H9 (cell line): ENCODE measurements around the gene CTDSPL. TPM values are rescaled to one million over a fixed set of nuclear protein-coding genes. Genes with fewer than 3 reads are reported as not detected.

Experiments
- DNase-seq: peaks from one replicate; pipeline ENCODE4 v3.0.0-alpha.2; 2017
- H2AFZ ChIP-seq: one replicate; pipeline ENCODE4 v1.6.1; 2013; ENCODE audit warnings: mild to moderate bottlenecking, low read length, control low read depth, moderate library complexity
- H2AK5ac ChIP-seq: 2 replicates; pipeline ENCODE4 v1.6.1; 2013; ENCODE audit warnings: low read length, control low read depth, mixed read lengths; ENCODE audit not compliant: insufficient read length
- H2BK120ac ChIP-seq: one replicate; pipeline ENCODE4 v1.6.1; 2013; ENCODE audit warnings: low read depth, mild to moderate bottlenecking, low read length, control low read depth, inconsistent platforms; ENCODE audit not compliant: poor library complexity, severe bottlenecking
- H2BK12ac ChIP-seq: 2 replicates; pipeline ENCODE4 v1.6.1; 2013; ENCODE audit warnings: low read length, control low read depth, mixed read lengths, low read depth; ENCODE audit not compliant: insufficient read length
- H2BK15ac ChIP-seq: 2 replicates; pipeline ENCODE4 v1.6.1; 2013; ENCODE audit warnings: low read depth, low read length, control low read depth
- H2BK20ac ChIP-seq: one replicate; pipeline ENCODE4 v1.6.1; 2013; ENCODE audit warnings: low read depth, mild to moderate bottlenecking, low read length, control low read depth, inconsistent platforms; ENCODE audit not compliant: poor library complexity, severe bottlenecking
- H2BK5ac ChIP-seq: 2 replicates; pipeline ENCODE4 v1.6.1; 2013; ENCODE audit warnings: low read length, control low read depth, mixed read lengths; ENCODE audit not compliant: insufficient read length
- H3K14ac ChIP-seq: 2 replicates; pipeline ENCODE4 v1.6.1; 2013; ENCODE audit warnings: low read length, control low read depth; ENCODE audit not compliant: insufficient read depth
- H3K18ac ChIP-seq: 2 replicates; pipeline ENCODE4 v1.6.1; 2013; ENCODE audit warnings: low read depth, mild to moderate bottlenecking, mixed read lengths, low read length, control low read depth; ENCODE audit not compliant: insufficient read length
- H3K23ac ChIP-seq: 2 replicates; pipeline ENCODE4 v1.6.1; 2013; ENCODE audit warnings: low read length, control low read depth, mixed read lengths, low read depth; ENCODE audit not compliant: insufficient read length
- H3K23me2 ChIP-seq: 2 replicates; pipeline ENCODE4 v1.6.1; 2013; ENCODE audit warnings: low read depth, mild to moderate bottlenecking, mixed read lengths, low read length, control low read depth; ENCODE audit not compliant: insufficient read length, poor library complexity, severe bottlenecking
- H3K27ac ChIP-seq: 2 replicates; pipeline ENCODE4 v1.5.1; 2013; ENCODE audit warnings: low read length, control low read depth, mixed read lengths, low read depth; ENCODE audit not compliant: insufficient read length
- H3K27me3 ChIP-seq: 2 replicates; pipeline ENCODE4 v1.6.1; 2013; ENCODE audit warnings: low read length, control low read depth, inconsistent platforms; ENCODE audit not compliant: insufficient read depth
- H3K4ac ChIP-seq: 2 replicates; pipeline ENCODE4 v1.6.1; 2013; ENCODE audit warnings: low read depth, mild to moderate bottlenecking, control low read depth, inconsistent platforms, low read length, moderate library complexity
- H3K4me1 ChIP-seq: 2 replicates; pipeline ENCODE4 v1.6.1; 2013; ENCODE audit warnings: low read length, control low read depth, inconsistent platforms; ENCODE audit not compliant: insufficient read depth
- H3K4me2 ChIP-seq: 2 replicates; pipeline ENCODE4 v1.6.1; 2013; ENCODE audit warnings: low read length, control low read depth, mixed read lengths; ENCODE audit not compliant: insufficient read length, insufficient read depth
- H3K56ac ChIP-seq: 2 replicates; pipeline ENCODE4 v1.6.1; 2013; ENCODE audit warnings: low read depth, mild to moderate bottlenecking, mixed read lengths, low read length, control low read depth; ENCODE audit not compliant: insufficient read length
- H3K79me1 ChIP-seq: 2 replicates; pipeline ENCODE4 v1.6.1; 2013; ENCODE audit warnings: low read depth, mild to moderate bottlenecking, moderate library complexity, low read length, control low read depth, inconsistent platforms; ENCODE audit not compliant: insufficient read depth, poor library complexity, severe bottlenecking
- H3K79me2 ChIP-seq: 2 replicates; pipeline ENCODE4 v1.6.1; 2013; ENCODE audit warnings: low read length, control low read depth, inconsistent platforms; ENCODE audit not compliant: insufficient read depth
- H3K9ac ChIP-seq: 2 replicates; pipeline ENCODE4 v1.6.1; 2013; ENCODE audit warnings: low read length, control low read depth, mixed read lengths; ENCODE audit not compliant: insufficient read length; ENCODE audit errors: extremely low read depth
- H3K9me3 ChIP-seq: one replicate; pipeline ENCODE4 v1.6.1; 2013; ENCODE audit warnings: low read depth, low read length, inconsistent platforms; ENCODE audit not compliant: control insufficient read depth
- H3T11ph ChIP-seq: one replicate; pipeline ENCODE4 v1.6.1; 2013; ENCODE audit warnings: mild to moderate bottlenecking, low read length, control low read depth, inconsistent platforms
- H4K20me1 ChIP-seq: one replicate; pipeline ENCODE4 v1.6.1; 2013; ENCODE audit not compliant: control insufficient read depth, insufficient read length, insufficient read depth
- H4K5ac ChIP-seq: 2 replicates; pipeline ENCODE4 v1.6.1; 2013; ENCODE audit warnings: low read depth, mild to moderate bottlenecking, mixed read lengths, low read length, control low read depth; ENCODE audit not compliant: insufficient read length
- H4K8ac ChIP-seq: replicated peaks from 2 replicates; pipeline ENCODE4 v1.6.1; 2013; ENCODE audit warnings: low read length, control low read depth, mixed read lengths, low read depth; ENCODE audit not compliant: insufficient read length
- H4K91ac ChIP-seq: 2 replicates; pipeline ENCODE4 v1.6.1; 2013; ENCODE audit warnings: low read depth, mild to moderate bottlenecking, moderate library complexity, mixed read lengths, low read length, control low read depth; ENCODE audit not compliant: insufficient read length
- H3K27ac Mint-ChIP-seq, 3 experiments: 2 replicates in 2 of 3; 3 replicates in 1 of 3; pipeline ENCODE4 v1.8.0; 2020 to 2021; ENCODE audit warnings: mixed read lengths in 3 of 3, mild to moderate bottlenecking in 1 of 3, moderate library complexity in 1 of 3
- H3K27me3 Mint-ChIP-seq: 2 replicates; pipeline ENCODE4 v1.8.0; 2021; ENCODE audit warnings: low read depth, mild to moderate bottlenecking, moderate library complexity, mixed read lengths
- H3K36me3 Mint-ChIP-seq, 3 experiments: 2 replicates in 2 of 3; 3 replicates in 1 of 3; pipeline ENCODE4 v1.8.0; 2020 to 2021; ENCODE audit warnings: low read depth in 3 of 3, mixed read lengths in 3 of 3; ENCODE audit not compliant: insufficient read depth in 1 of 3
- H3K4me1 Mint-ChIP-seq, 2 experiments: 2 replicates each; pipeline ENCODE4 v1.8.0; 2020; ENCODE audit warnings: mixed read lengths in 2 of 2
- H3K4me3 Mint-ChIP-seq, 2 experiments: 2 replicates in 1 of 2; 3 replicates in 1 of 2; pipeline ENCODE4 v1.8.0; 2020 to 2021; ENCODE audit warnings: mild to moderate bottlenecking in 2 of 2, mixed read lengths in 2 of 2, moderate library complexity in 1 of 2
- H3K9me3 Mint-ChIP-seq, 2 experiments: 2 replicates in 1 of 2; 3 replicates in 1 of 2; pipeline ENCODE4 v1.8.0; 2020; ENCODE audit warnings: mild to moderate bottlenecking in 2 of 2, mixed read lengths in 2 of 2, moderate library complexity in 1 of 2
- CTCF ChIP-seq: fragments of 200-600 bp; sonication (generic); conservative IDR thresholded peaks from 3 replicates; pipeline ENCODE4 v1.8.0; 2021; ENCODE audit warnings: antibody characterized with exemption, mild to moderate bottlenecking
- WGBS: extraction: QIAGEN DNeasy Blood & Tissue Kit; methylation state at CpG from one replicate; pipeline ENCODE4 v1.1.7; 2013; ENCODE audit warnings: missing lambda C conversion rate, low lambda C conversion rate, mixed read lengths; ENCODE audit not compliant: insufficient read length; ENCODE audit errors: extremely low coverage; 5-methylcytosine and 5-hydroxymethylcytosine counted together
- total RNA-seq: library from RNA; stranded (reverse); gene quantifications from 2 replicates; pipeline ENCODE4 v1.2.1, GENCODE V29; 2021

CTDSPL gene
- total RNA-seq, 1 experiment from 2014 or later = 20.8 TPM

GRCh38 chr3:37926611-37927010 lies 64.9 kb downstream of the CTDSPL start:
- Histone ChIP-seq H3K23me2 (no peaks in the 10 kb centered on the region), H2AK5ac (no peak overlapping the region), H2BK20ac (no peak overlapping the region), H3K14ac (no peak overlapping the region), H2BK5ac (no peak overlapping the region), H3K4ac (no peak overlapping the region), H3K79me2 (no peaks in the 10 kb centered on the region; the same call in 1 of the 2 replicates), H3K4me1 (peaks cover 5% of the 10 kb centered on the region; the same call in 1 of the 2 replicates), H3K18ac (no peak overlapping the region), H4K20me1 (no peaks in the 10 kb centered on the region), H2BK15ac (no peak overlapping the region), H3K9me3 (no peaks in the 10 kb centered on the region), H3K4me2 (no peak overlapping the region), H3K23ac (no peak overlapping the region), H3T11ph (no peak overlapping the region), H2BK120ac (no peak overlapping the region), H3K9ac (no peak overlapping the region), H3K79me1 (no peaks in the 10 kb centered on the region), H3K27ac (no peak overlapping the region), H2AFZ (no peak overlapping the region), H3K56ac (no peak overlapping the region), H2BK12ac (no peak overlapping the region), H3K27me3 (no peaks in the 10 kb centered on the region), H4K5ac (no peak overlapping the region), H4K8ac (no peak overlapping the region), H4K91ac (no peak overlapping the region)
- no peak overlapping the region for H3K4me3 Mint-ChIP-seq
- TF ChIP-seq CTCF = no peak
- H3K36me3 Mint-ChIP-seq = peaks cover 0 to 10% (median 3%) of the 10 kb centered on the region in 3 experiments; a peak in 4 of 7 replicates
- H3K27ac Mint-ChIP-seq = no peak overlapping the region
- WGBS = no CpG with 5 or more reads among the region's 3 CpGs
- H3K9me3 Mint-ChIP-seq = no peaks in the 10 kb centered on the region; a peak in 1 of 5 replicates
- no peak for DNase-seq
- peaks cover 12 to 16% of the 10 kb centered on the region in 2 experiments for H3K4me1 Mint-ChIP-seq
- H3K27me3 Mint-ChIP-seq = no peaks in the 10 kb centered on the region
